ENCODE measurements around the gene SORL1.

The SORL1 gene

DNA sequence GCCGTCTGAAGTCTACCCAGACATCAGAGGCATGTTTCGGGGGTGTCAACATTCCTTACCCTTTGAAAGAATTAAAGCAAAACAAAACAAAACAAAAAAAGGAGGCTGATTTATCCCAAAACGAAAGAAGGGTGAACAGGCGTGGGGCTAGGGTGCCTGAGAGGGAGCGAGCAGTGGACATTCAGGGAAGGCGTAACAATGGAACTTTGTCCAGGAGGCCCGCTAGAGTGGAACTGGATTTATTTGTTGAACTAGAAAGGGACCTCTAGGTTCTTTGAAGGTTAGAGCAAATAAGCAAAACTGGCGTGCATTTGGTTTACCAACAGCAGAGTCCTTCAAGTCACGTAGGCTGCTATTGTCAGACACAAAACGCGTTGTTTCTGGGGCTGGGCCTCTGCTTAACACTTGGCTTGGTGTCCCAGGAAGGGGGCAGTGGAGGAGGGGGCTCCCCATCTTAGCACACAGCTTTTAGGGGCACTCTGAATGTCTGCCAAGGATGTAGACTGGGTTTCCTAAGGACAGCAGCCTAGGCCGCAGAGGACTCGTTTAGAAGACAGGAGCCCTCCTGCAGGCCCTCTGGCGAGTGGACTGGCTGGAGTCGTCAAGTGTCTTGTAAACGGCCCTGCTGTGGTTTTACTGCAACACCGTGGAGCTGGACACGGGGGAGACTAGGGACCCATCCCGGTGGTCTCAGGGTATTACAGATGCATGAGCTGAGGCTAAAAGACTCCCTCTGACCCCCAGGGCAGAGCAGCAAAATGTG, 204.4 kb downstream of the SORL1 start:
- DNase-seq (ENCODE audit: low read depth in 2 of 2), result no peak

DNA sequence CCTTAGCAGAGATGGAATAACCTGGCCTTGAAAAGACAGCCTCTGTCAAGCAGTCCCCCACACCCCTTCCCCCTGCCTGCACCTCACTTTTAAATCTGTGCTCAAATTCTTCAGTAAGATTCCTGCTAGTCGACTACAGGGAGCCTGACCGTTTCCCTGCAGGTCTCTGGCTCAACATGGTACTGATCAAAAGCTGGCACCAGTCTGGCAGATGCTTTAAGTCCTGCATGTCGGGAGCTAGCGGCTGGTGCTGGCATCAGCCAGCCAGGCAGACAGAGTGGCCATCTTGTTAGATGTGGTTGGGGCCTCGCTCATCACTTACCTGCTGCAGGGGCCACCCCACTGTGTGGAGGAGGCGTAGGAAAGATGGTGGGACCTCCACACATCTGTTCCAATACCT, 205.0 kb downstream of the SORL1 start:
- DNase-seq (ENCODE audit: low read depth in 2 of 2), result no peak

DNA sequence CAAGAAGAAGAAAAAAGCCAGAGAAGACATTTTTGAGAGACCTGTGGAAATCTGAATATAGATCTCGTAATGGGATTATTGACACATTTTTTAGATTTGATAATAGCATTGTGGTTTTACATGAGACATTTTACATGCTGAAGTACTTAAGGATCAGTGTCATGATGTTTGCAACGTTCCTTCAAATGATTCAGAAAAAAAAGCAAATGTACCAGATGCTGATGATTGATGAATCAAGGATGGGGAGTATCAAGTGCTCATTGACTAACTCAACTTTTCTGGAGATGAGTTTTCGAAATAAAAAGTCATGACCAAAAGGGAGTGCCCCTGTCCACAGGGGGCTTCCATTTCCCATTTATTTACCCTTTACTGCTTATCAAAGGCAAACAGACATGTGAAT, 207.7 kb downstream of the SORL1 start:
- DNase-seq (ENCODE audit: low read depth in 2 of 2), result no peak

DNA sequence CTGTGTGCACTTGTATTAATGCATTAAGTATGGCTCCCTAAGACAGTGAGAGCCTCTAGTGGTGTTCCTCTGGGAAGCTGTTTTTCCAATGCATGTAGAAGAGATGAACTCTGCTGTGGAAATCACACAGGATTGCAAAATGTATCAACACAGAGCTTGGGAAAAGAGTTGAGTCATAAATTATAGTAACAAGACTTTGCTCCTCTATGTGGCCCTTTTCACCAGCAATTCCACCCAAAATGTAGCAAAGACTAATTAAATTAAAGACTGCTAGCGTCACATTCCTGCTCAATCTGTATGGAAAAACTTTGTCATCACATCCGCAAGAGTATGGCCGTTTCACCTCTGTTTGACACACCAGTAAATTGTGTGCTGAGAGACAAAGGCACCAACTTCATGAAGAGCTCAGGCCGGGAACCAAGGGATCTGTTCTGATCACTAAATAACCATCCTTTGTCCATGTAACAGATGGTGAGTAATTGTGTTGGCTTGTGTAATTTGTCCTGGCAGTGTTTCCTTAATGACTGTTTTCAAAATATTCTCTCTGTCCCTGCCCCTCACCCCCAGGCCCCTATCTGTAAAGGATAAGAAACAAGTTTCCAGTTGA, 209.9 kb downstream of the SORL1 start:
- no peak for DNase-seq (ENCODE audit: low read depth in 2 of 2)

DNA sequence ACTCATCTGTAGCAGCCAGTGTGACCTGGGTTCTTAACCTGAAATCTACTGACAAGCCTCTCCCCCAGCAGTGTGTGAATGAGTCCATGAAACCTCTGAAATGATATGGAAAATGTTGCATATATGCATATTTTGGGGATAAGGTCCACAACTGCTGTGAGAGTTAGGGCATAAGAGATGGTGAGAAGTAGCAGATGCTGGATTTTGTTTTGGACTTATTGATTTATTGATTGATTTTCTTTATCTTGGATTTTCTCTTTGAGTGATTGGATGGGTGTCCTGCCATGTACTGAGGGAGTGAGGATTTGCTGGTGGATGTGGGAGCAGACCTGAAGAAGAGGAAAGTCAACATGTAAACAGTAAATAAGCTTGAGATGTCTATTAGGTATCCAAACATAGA, 212.0 kb downstream of the SORL1 start:
- no peak for DNase-seq (ENCODE audit: low read depth in 2 of 2)

DNA sequence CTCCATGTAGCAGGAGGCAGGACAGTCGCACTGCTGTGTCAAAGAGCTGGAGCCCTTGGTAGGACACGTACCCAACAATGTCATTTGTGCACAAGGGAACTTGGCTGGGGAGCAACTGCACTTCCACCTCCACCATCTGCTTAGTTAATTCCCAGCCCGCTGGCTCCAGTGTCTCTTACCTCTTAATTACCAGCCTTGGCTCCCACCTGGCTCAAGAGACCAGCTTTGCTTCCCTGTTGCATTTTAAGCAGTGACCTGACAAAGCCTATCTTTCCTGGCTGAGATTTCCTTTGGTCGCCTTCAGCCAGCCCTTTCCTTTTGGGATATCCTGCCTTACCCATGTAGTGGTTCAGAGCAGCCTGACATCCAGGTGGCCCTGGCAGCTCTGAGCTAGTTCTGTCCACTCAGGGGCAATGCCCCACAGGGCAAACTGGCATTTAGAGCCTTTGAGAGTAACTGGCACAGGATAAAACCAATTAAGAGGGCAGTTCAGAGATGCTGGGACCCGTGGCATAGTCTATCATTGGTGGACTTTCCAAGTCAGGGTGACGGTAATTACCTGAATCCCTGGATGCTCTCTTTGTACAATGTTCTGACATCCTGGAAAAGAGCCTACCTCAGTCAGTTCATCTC, 213.2 kb downstream of the SORL1 start:
- DNase-seq (ENCODE audit: low read depth in 2 of 2), result no peak

DNA sequence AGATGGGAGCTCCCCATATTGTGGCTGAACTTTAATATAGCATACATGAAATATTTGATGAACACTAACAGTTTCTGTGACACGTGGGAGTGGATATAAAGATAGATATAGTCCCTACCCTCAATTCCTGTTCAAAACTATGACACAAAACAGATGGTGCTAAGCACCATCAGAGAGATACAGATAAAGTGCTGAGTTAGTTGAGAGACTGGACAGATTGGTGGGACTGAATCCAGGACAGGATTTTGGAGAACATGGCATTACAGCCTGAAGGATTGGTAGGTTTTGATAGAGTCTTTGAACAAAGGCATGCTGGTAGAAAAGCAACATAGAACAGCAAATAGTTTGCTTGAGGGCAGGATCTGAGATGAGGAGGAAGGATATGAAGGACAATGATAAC, 215.7 kb downstream of the SORL1 start:
- DNase-seq (ENCODE audit: low read depth in 2 of 2), result no peak

DNA sequence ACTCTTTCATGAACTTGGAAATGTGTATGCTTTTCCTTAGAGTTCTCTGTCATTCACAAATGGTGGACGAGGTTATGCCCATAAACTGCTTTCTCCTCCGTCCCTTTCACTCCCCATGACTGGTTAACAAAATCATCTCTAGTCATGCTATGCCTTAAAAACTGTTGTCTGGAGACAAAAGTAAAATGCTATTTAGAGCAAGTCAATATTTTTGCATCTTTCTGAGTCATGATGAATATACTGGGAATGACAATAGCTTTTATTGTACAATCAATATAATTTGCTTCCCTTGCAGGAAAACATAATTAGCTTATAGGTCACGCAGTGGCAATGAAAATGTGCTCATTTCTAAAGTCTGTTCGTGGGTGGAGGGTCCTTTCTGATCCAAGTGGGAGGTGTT, 217.3 kb downstream of the SORL1 start:
- DNase-seq (ENCODE audit: low read depth in 2 of 2), result no peak

DNA sequence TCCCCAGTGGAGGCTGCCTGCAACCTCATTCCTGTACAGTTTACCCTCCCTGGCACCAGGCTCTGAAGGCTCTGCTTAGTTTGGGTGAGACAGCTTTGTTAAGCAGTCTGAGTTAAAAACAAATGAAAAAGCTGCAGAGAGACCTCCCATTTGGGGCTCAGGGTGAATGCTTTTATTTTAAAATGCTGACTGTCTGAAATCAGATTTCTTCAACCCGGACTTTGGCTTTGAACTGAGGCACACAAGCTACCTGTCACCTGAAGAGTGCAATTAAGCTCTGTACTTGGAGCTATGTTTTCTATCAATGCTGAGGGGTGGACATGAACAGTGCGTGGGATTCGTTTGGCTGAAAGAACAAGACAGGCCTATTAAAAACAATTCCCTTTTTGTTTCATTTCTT, 218.2 kb downstream of the SORL1 start:
- DNase-seq (ENCODE audit: low read depth in 2 of 2), result no peak

DNA sequence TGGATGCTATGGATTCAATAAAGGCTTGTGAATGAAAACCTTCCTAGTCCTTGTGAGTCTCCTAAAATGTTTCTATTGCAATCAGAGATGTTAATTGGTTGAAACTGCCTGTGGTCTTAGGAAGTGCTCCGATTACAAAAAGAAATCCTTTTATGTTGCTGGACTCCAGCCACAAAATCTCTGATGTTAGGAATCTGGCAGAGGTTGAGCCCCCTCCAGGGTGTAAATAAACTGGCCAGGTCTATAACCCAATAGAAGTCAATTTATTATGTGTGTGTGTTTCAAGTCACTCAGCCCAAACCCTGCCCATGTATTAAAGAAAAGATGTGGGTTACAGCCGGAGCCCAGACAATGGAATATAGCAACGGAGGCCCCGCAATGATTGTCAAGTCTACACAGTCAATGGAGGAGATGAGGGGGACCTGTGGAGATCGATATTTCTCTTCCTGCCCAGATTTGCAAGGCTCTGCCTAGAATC, 218.7 kb downstream of the SORL1 start:
- DNase-seq (ENCODE audit: low read depth in 2 of 2), result no peak

DNA sequence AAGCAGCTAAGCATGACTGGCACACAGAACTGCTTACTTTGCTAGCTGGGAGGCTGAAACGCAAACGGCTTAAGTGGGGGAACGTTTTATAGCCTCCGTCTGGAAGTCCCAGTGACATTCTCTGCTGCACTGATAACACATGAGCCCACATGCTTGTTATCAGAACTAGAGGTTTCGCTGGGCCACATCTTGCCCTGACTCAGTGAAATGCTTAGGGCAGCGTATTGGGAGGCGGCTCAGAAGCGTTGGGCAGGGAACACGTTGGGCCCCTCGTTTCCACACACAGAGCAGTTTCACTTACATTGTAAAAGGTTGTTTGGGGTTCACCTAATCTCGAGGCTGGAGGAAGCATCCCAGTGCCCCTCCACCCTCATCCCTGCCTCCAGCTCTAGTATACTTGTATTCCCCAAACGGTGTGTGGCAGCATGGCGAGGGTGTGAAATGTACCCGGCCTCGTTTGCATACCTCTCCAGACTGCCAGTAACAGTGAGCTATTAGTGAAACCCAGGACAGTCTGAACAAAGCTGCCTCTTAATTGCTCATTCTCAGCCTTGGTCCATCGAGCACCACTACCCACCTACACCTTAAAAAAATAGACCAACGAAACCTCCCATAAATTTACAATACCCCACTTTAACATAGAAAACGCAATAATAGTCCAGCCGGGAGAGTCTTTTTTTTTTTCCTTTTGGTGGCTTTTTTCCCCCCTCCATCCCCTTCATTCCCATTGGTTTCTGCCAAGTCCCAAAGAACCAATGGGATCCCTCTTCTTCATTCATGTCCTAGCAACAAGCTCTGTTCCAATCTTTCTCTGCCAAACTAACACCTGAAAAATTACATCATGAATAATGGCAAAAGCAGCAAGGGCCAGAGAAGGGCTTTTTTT, 219.4 kb downstream of the SORL1 start:
- DNase-seq (ENCODE audit: low read depth in 2 of 2), result no peak

DNA sequence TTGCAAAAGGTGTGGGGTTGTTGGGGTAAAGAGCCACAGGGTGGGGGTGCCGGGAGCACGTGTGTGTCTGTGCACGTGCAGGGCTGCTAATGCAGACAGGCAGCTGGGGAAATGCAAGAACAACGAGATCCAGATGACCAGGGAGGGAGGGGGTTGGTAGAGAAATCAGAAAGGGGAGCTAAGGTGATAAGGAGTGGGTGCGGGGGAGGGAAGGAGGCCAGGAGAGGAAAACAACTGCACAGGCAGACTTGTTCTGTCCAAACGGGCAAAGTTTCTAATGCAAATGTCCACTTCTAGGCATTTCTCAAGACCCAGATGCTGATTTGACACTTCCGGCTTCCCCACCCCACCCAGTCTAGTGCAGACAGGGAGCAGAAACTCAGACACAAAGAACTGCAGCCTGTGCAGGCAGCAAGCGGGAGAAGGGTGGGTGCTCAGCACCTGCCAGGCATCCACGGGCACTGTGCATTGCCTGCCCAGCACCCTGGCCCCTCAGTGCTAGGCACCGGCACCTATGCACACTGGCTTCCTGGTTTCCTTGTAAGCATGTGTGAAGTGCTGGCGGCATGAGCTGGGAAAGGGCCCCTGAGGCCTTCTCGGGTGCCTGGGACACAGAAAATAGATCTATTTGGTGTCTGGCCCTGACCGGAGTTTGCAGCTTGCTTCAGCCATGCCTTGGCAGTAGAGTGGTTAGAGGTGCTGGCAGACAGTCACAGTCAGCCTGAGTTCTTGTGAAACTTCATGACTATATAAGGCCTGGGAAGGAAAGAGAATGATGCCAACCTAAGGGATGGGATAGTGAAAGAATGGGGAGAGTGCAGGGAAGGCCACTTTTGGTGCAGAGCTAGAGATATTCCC, 220.7 kb downstream of the SORL1 start:
- DNase-seq (ENCODE audit: low read depth in 2 of 2), result no peak

DNA sequence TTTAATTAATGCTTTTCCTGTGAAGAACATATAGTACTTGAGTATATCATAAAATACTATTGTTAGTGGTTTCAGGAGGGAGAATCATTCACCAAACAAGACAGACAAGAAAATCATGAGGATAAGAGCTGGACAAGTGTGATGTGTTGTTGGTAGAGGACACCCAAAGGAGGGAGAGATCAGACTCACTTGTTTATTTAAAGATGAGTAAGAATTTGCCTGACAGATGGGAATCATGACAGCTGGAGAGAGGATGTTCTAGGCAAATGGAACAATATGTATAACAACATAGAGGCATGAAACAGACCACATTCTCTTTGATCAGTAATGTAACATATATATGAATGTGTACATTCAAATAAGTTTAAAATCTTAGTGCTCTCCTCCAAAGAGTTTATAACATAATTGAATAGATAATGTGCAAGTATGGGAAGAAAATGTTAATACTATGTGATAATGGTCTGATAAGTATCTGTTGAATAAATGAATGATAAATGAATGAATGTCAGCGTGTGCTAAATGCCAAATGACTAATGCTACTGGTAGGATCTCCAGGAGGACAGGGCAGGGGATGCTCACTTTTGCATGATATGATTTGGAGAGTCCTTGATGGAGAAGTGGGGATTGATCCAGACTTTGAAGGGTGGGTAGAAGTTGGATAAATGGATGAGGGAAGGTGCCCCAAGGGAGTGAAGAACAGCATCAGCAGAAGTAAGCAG, 229.6 kb downstream of the SORL1 start:
- DNase-seq (ENCODE audit: low read depth in 2 of 2), result no peak

Measured in stimulated activated CD8-positive, alpha-beta memory T cell treated with anti-CD3 and anti-CD28 coated beads, Interleukin-15, amount 100 ng/mL, for 4 hours (primary cell).